GM23338 (cell line): ENCODE results near the gene NRP1.

Experiments used
- EZH2 ChIP-seq: fragments of 200-600 bp; sonication (generic); IDR thresholded peaks from one replicate; pipeline ENCODE4 v1.8.0; 2017; ENCODE audit warnings: antibody characterized with exemption, mild to moderate bottlenecking, low read depth; ENCODE audit not compliant: unreplicated experiment
- REST ChIP-seq: IDR thresholded peaks from one replicate; pipeline ENCODE4 v1.6.1; 2018; ENCODE audit warnings: antibody characterized with exemption; ENCODE audit not compliant: unreplicated experiment
- TF ChIP-seq, protein P1 (sequence below), 2 experiments: fragments of 200-600 bp in 1 of 2; sonication (generic) in 1 of 2; conservative IDR thresholded peaks; 2 replicates each; pipeline versions ENCODE4 v1.5.1 to v1.6.1; 2016 to 2017; ENCODE audit warnings: antibody characterized with exemption in 2 of 2, low read depth in 2 of 2, mild to moderate bottlenecking in 2 of 2, moderate library complexity in 1 of 2

DNA sequence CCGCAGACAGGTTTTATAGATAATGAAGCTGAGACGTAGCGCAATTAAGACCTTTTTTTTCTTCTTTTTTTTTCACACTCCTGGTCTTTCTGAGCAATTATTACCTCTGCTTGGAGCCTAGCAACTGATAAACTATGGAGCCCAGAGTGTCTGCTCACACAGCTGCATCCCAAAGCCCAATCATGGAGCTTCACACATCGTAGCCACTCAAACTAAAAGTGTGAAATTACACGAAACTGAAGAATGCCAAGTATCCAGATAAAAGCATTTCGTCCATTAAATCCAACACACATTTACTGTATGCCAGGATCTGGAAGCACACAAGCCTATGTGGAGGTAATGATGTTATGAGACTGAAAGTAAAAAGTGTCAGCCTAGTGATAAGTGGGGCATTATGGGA, 97.6 kb downstream of the NRP1 start:
- TF ChIP-seq, protein P1, sequence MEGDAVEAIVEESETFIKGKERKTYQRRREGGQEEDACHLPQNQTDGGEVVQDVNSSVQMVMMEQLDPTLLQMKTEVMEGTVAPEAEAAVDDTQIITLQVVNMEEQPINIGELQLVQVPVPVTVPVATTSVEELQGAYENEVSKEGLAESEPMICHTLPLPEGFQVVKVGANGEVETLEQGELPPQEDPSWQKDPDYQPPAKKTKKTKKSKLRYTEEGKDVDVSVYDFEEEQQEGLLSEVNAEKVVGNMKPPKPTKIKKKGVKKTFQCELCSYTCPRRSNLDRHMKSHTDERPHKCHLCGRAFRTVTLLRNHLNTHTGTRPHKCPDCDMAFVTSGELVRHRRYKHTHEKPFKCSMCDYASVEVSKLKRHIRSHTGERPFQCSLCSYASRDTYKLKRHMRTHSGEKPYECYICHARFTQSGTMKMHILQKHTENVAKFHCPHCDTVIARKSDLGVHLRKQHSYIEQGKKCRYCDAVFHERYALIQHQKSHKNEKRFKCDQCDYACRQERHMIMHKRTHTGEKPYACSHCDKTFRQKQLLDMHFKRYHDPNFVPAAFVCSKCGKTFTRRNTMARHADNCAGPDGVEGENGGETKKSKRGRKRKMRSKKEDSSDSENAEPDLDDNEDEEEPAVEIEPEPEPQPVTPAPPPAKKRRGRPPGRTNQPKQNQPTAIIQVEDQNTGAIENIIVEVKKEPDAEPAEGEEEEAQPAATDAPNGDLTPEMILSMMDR (conservative IDR thresholded peaks at IDR 0.05; ENCODE audit: low read depth in 2 of 2) = no peak
- no peak for TF ChIP-seq REST
- TF ChIP-seq EZH2 = no peak
